HL-60 (cell line): ENCODE measurements around the gene TMEM106C.

Experiments
- DNase-seq, 2 experiments: peaks; one replicate each; pipeline ENCODE4 v3.0.0-alpha.2; 2010 to 2020; ENCODE audit warnings: low read depth in 1 of 2, low spot score in 1 of 2
- H3K27ac ChIP-seq: fragments of 250-450 bp; sonication (Bioruptor Pico); replicated peaks from 2 replicates; pipeline ENCODE4 v1.5.1; 2020; ENCODE audit warnings: mild to moderate bottlenecking, moderate library complexity
- H3K27me3 ChIP-seq: fragments of 250-450 bp; sonication (Bioruptor Pico); 2 replicates; pipeline ENCODE4 v1.5.1; 2021; ENCODE audit warnings: mild to moderate bottlenecking, moderate library complexity; ENCODE audit not compliant: insufficient read depth, poor library complexity, severe bottlenecking
- H3K4me3 ChIP-seq: replicated peaks from 2 replicates; pipeline ENCODE4 v1.5.1; 2011; ENCODE audit warnings: mild to moderate bottlenecking, control low read depth, low read length; ENCODE audit not compliant: insufficient read depth
- GABPA ChIP-seq: IDR thresholded peaks from 2 replicates; pipeline ENCODE4 v1.6.1; 2012; ENCODE audit warnings: low read depth
- POLR2AphosphoS5 ChIP-seq: IDR thresholded peaks from 2 replicates; pipeline ENCODE4 v1.6.1; 2012; ENCODE audit warnings: low read depth
- SPI1 ChIP-seq: IDR thresholded peaks from 2 replicates; pipeline ENCODE4 v1.6.1; 2012; ENCODE audit warnings: low read depth, mild to moderate bottlenecking, borderline replicate concordance
- TF ChIP-seq, protein P1 (sequence below): IDR thresholded peaks from one replicate; pipeline ENCODE4 v1.5.1; 2011; ENCODE audit warnings: low read length, control low read depth, inconsistent platforms; ENCODE audit not compliant: insufficient read depth
- TF ChIP-seq, protein P2 (sequence below): IDR thresholded peaks from 2 replicates; pipeline ENCODE4 v1.6.1; 2012; ENCODE audit warnings: low read depth; ENCODE audit not compliant: insufficient replicate concordance

Gene TMEM106C

DNA sequence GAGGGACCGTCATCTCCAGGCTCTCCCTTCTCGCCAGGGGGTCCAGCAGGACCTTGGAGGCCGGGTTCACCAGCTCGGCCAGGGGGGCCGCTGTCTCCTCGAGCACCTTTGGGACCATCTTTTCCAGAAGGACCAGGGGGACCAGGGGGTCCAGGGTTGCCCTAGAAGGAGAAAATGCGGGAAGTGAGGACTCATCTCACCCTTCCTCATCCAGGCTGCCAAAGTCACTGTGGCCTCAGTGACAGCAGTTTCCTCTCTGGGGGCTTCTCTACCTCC, 15.1 kb downstream of the TMEM106C start:
- no peak for DNase-seq
- no peak overlapping the region for H3K4me3 ChIP-seq
- TF ChIP-seq POLR2AphosphoS5 (no peak), GABPA (no peak), SPI1 (no peak)
- TF ChIP-seq, protein P1, sequence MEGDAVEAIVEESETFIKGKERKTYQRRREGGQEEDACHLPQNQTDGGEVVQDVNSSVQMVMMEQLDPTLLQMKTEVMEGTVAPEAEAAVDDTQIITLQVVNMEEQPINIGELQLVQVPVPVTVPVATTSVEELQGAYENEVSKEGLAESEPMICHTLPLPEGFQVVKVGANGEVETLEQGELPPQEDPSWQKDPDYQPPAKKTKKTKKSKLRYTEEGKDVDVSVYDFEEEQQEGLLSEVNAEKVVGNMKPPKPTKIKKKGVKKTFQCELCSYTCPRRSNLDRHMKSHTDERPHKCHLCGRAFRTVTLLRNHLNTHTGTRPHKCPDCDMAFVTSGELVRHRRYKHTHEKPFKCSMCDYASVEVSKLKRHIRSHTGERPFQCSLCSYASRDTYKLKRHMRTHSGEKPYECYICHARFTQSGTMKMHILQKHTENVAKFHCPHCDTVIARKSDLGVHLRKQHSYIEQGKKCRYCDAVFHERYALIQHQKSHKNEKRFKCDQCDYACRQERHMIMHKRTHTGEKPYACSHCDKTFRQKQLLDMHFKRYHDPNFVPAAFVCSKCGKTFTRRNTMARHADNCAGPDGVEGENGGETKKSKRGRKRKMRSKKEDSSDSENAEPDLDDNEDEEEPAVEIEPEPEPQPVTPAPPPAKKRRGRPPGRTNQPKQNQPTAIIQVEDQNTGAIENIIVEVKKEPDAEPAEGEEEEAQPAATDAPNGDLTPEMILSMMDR, result no peak
- TF ChIP-seq, protein P2, sequence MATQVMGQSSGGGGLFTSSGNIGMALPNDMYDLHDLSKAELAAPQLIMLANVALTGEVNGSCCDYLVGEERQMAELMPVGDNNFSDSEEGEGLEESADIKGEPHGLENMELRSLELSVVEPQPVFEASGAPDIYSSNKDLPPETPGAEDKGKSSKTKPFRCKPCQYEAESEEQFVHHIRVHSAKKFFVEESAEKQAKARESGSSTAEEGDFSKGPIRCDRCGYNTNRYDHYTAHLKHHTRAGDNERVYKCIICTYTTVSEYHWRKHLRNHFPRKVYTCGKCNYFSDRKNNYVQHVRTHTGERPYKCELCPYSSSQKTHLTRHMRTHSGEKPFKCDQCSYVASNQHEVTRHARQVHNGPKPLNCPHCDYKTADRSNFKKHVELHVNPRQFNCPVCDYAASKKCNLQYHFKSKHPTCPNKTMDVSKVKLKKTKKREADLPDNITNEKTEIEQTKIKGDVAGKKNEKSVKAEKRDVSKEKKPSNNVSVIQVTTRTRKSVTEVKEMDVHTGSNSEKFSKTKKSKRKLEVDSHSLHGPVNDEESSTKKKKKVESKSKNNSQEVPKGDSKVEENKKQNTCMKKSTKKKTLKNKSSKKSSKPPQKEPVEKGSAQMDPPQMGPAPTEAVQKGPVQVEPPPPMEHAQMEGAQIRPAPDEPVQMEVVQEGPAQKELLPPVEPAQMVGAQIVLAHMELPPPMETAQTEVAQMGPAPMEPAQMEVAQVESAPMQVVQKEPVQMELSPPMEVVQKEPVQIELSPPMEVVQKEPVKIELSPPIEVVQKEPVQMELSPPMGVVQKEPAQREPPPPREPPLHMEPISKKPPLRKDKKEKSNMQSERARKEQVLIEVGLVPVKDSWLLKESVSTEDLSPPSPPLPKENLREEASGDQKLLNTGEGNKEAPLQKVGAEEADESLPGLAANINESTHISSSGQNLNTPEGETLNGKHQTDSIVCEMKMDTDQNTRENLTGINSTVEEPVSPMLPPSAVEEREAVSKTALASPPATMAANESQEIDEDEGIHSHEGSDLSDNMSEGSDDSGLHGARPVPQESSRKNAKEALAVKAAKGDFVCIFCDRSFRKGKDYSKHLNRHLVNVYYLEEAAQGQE, result no peak

DNA sequence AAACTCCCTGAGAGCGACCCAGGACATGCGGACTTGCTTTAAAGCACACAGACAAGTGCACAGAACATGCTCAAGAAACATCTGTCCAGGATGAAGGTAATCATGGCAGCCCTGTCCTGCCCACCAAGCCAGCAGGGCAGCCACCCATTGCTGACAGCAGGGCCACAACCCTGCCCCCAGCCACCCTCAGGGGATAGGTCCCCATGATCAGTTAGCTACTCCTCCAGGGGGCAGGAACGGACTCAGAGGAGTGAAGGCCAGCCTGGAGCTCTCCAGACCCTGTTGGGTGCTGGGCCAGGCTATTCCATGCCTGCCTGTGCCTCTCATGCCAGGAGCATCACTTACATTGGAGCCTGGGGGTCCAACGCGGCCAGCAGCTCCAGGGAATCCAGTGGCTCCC, 15.8 kb downstream of the TMEM106C start:
- Histone ChIP-seq H3K27ac (no peak overlapping the region), H3K4me3 (no peak overlapping the region), H3K27me3 (peaks cover 2% of the 10 kb centered on the region)
- TF ChIP-seq SPI1 (no peak), POLR2AphosphoS5 (no peak), GABPA (no peak)
- TF ChIP-seq, protein P1, result no peak
- TF ChIP-seq, protein P2, result no peak
- DNase-seq, result no peak

More for the DNA sequence above, 15.1 kb downstream of the TMEM106C start:
- Histone ChIP-seq H3K27me3 (peaks cover 2% of the 10 kb centered on the region), H3K27ac (no peak overlapping the region)

DNA sequence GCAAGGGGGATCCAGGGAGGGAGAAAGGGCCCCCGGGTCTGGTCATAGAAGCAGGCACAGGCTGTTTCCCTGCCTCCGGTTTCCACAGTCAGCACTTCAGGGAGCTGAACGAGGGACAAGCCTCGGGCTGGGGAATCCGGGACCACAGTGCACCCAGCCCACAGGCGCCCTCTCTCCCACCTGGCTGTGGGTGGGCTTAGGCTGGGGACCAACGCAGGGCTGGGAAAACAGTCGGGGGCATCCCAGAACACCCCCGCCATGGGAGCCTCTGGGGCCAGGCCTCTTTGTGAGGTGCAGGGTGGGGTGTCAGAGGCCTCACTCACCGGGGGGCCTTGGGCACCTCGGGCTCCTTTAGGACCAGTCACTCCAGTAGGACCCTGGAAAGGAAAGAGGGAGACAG, 16.3 kb downstream of the TMEM106C start:
- Histone ChIP-seq H3K27me3 (peaks cover 2% of the 10 kb centered on the region), H3K27ac (no peak overlapping the region)
- no peak for DNase-seq

More for the DNA sequence above, 16.3 kb downstream of the TMEM106C start:
- no peak overlapping the region for H3K4me3 ChIP-seq
- TF ChIP-seq, protein P2, result no peak
- TF ChIP-seq, protein P1, result no peak
- TF ChIP-seq SPI1 (no peak), GABPA (no peak), POLR2AphosphoS5 (no peak)
